HG02588 (cell line): Measurements from ENCODE around the gene ABCG8.

Experiments
- ATAC-seq: cut with Tn5 transposase; IDR thresholded peaks from one replicate; pipeline ENCODE4 v1.9.1; 2021; ENCODE audit warnings: mild to moderate bottlenecking, moderate library complexity; ENCODE audit not compliant: unreplicated experiment

ABCG8 gene

GRCh38 chr2:43838560-43839267 lies at the start of gene ABCG8, which contains the start of gene ABCG5:
Gene ABCG8, plus strand, starts transcription at chr2:43838971. Its CDS starts 83 bp downstream, at chr2:43839054.
Gene ABCG5, minus strand, starts transcription at chr2:43838839. Its CDS starts 160 bp downstream, at chr2:43838679.
- ATAC-seq, result no peak

GRCh38 chr2:43790147-43790546 lies 48.6 kb upstream of the ABCG8 start:
- no peak for ATAC-seq

- no peak for ATAC-seq
Measured at GRCh38 chr2:43791035-43791765, 47.6 kb upstream of the ABCG8 start.

- ATAC-seq, result no peak
Measured at GRCh38 chr2:43792653-43793052, 46.1 kb upstream of the ABCG8 start.

GRCh38 chr2:43794956-43795355 lies 43.8 kb upstream of the ABCG8 start:
- ATAC-seq, result no peak

GRCh38 chr2:43796206-43796605 lies 42.6 kb upstream of the ABCG8 start:
- ATAC-seq, result no peak

GRCh38 chr2:43798300-43798699 lies 40.5 kb upstream of the ABCG8 start:
- no peak for ATAC-seq

- no peak for ATAC-seq
Measured at GRCh38 chr2:43800894-43801293, 37.9 kb upstream of the ABCG8 start.

- no peak for ATAC-seq
Measured at GRCh38 chr2:43802135-43802534, 36.6 kb upstream of the ABCG8 start.

- no peak for ATAC-seq
Measured at GRCh38 chr2:43803113-43803512, 35.7 kb upstream of the ABCG8 start.

- no peak for ATAC-seq
Measured at GRCh38 chr2:43806719-43807031, 32.1 kb upstream of the ABCG8 start.

GRCh38 chr2:43810452-43810851 lies 28.3 kb upstream of the ABCG8 start:
- ATAC-seq, result no peak

- ATAC-seq, result no peak
Measured at GRCh38 chr2:43810888-43811287, 27.9 kb upstream of the ABCG8 start.

GRCh38 chr2:43812006-43812405 lies 26.8 kb upstream of the ABCG8 start:
- no peak for ATAC-seq

GRCh38 chr2:43812947-43813346 lies 25.8 kb upstream of the ABCG8 start:
- ATAC-seq, result no peak

GRCh38 chr2:43814711-43815110 lies 24.1 kb upstream of the ABCG8 start:
- no peak for ATAC-seq

- ATAC-seq, result no peak
Measured at GRCh38 chr2:43818761-43819160, 20.0 kb upstream of the ABCG8 start.

GRCh38 chr2:43819491-43820163 lies 19.1 kb upstream of the ABCG8 start:
- ATAC-seq, result no peak

GRCh38 chr2:43822839-43823238 lies 15.9 kb upstream of the ABCG8 start:
- no peak for ATAC-seq

- no peak for ATAC-seq
Measured at GRCh38 chr2:43823751-43824150, 15.0 kb upstream of the ABCG8 start.

- no peak for ATAC-seq
Measured at GRCh38 chr2:43824512-43824911, 14.3 kb upstream of the ABCG8 start.

- no peak for ATAC-seq
Measured at GRCh38 chr2:43824951-43825493, 13.7 kb upstream of the ABCG8 start.
